PC-9 (cell line): ENCODE data around the gene CARD6. TPM values are rescaled to one million over a fixed set of nuclear protein-coding genes. Genes with fewer than 3 reads are reported as not detected.
A peak's percentile ranks its signal among the peaks of the same experiment; 100 is the strongest.

Source experiments
- BruUV-seq: library from RNA; stranded (reverse); fragments of 400-500 nt; replicated peaks from 2 replicates; lab custom pipeline; 2021; lab: Mats Ljungman, UMichigan
- CTCF ChIA-PET: fragments of 300-600 bp; sonication (Branson Sonifier 250); formaldehyde crosslinking; loops from one replicate; lab custom pipeline; 2022; ENCODE audit warnings: antibody characterized with exemption; lab: Charles Lee
- POLR2A ChIA-PET: fragments of 300-600 bp; sonication (Branson Sonifier 250); formaldehyde crosslinking; loops from one replicate; lab custom pipeline; 2022; ENCODE audit warnings: antibody characterized with exemption; ENCODE audit not compliant: unreplicated experiment; lab: Charles Lee
- DNase-seq, 2 experiments: peaks; one replicate each; pipeline versions ENCODE4 v3.0.0 to v3.0.0-alpha.2; 2015 to 2022; ENCODE audit warnings: mixed read lengths in 1 of 2
- H2AFZ ChIP-seq: fragments of 200-600 bp; sonication (generic); 2 replicates; pipeline ENCODE4 v1.8.1; 2017; ENCODE audit warnings: antibody characterized with exemption
- H3F3A ChIP-seq: fragments of 200-600 bp; sonication (generic); 2 replicates; pipeline ENCODE4 v1.8.1; 2017; ENCODE audit warnings: antibody characterized with exemption, mild to moderate bottlenecking, low read depth; ENCODE audit not compliant: insufficient read depth
- H3K27ac ChIP-seq: fragments of 200-600 bp; sonication (generic); 2 replicates; pipeline ENCODE4 v1.6.1; 2016; ENCODE audit warnings: mixed run types
- H3K27me3 ChIP-seq: fragments of 200-600 bp; sonication (generic); 2 replicates; pipeline ENCODE4 v1.6.1; 2016; ENCODE audit warnings: low read depth, mixed run types; ENCODE audit not compliant: insufficient read depth
- H3K36me3 ChIP-seq: fragments of 200-600 bp; sonication (generic); 2 replicates; pipeline ENCODE4 v1.6.1; 2016; ENCODE audit warnings: low read depth, mixed run types
- H3K4me1 ChIP-seq: fragments of 200-600 bp; sonication (generic); replicated peaks from 2 replicates; pipeline ENCODE4 v1.6.1; 2016; ENCODE audit warnings: mixed run types; ENCODE audit not compliant: insufficient read depth
- H3K4me2 ChIP-seq: fragments of 200-600 bp; sonication (generic); 2 replicates; pipeline ENCODE4 v1.6.1; 2017; ENCODE audit warnings: mixed run types
- H3K4me3 ChIP-seq: fragments of 200-600 bp; sonication (generic); 2 replicates; pipeline ENCODE4 v1.6.1; 2016; ENCODE audit warnings: mixed run types
- H3K79me2 ChIP-seq: fragments of 200-600 bp; sonication (generic); 2 replicates; pipeline ENCODE4 v1.6.1; 2017; ENCODE audit warnings: low read depth, mixed run types
- H3K9me2 ChIP-seq: fragments of 200-600 bp; sonication (generic); 2 replicates; pipeline ENCODE4 v1.8.1; 2017; ENCODE audit warnings: mild to moderate bottlenecking; ENCODE audit not compliant: insufficient read depth
- H3K9me3 ChIP-seq: fragments of 200-600 bp; sonication (generic); 2 replicates; pipeline ENCODE4 v1.8.1; 2016; ENCODE audit warnings: low read depth; ENCODE audit not compliant: insufficient read depth
- H4K20me1 ChIP-seq: fragments of 200-600 bp; sonication (generic); 2 replicates; pipeline ENCODE4 v1.8.1; 2017; ENCODE audit not compliant: insufficient read depth
- CTCF ChIP-seq: fragments of 200-600 bp; sonication (generic); conservative IDR thresholded peaks from 2 replicates; pipeline ENCODE4 v1.6.1; 2017; ENCODE audit warnings: mixed run types, antibody characterized with exemption, mild to moderate bottlenecking, moderate library complexity
- EZH2 ChIP-seq: fragments of 200-600 bp; sonication (generic); IDR thresholded peaks from 2 replicates; pipeline ENCODE4 v1.8.0; 2017; ENCODE audit warnings: antibody characterized with exemption, low read depth
- intact Hi-C: fragments of 100-400 bp; cut with micrococcal nuclease; formaldehyde crosslinking; loops from one replicate; pipeline ENCODE4 v1.10.0; 2022; ENCODE audit not compliant: unreplicated experiment
- total RNA-seq: library from RNA; stranded (reverse); gene quantifications from 2 replicates; pipeline ENCODE4 v1.2.3, GENCODE V29; 2021

Gene CARD6
- total RNA-seq, 1 experiment from 2014 or later: 16.1 TPM

GRCh38 chr5:40838086-40838485 is 3.1 kb upstream of the CARD6 start:
- no peaks in the 10 kb centered on the region for H3K27me3 ChIP-seq

DNA sequence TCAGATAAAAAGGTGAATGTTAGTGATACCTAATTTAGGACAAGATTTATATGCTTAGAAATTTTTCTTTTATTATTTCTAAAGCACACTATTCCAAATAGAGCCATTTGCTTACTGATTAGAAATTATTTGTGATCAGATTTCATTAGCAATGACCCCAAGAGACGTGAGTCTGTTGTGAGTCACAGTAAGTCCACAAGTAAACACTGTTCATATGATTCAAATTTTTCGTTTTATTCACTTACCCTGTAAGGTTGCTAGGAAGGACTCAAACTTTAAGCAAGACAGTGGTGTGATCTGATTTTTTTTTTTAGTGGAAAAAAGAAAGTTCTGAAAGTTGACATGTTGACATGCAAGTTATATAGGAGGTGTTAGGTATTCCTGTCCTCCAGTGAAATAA is 1.2 kb downstream of the CARD6 start:
- Histone ChIP-seq H2AFZ (peak overlapping the region; percentile 85; the same call in 1 of the 2 replicates), H3F3A (peaks cover 22% of the 10 kb centered on the region), H3K79me2 (no peaks in the 10 kb centered on the region), H3K27me3 (no peaks in the 10 kb centered on the region), H3K27ac (peak overlapping the region; percentile 84), H3K36me3 (no peaks in the 10 kb centered on the region), H3K4me2 (peak overlapping the region; percentile 85), H3K4me1 (peaks cover 32% of the 10 kb centered on the region), H4K20me1 (no peaks in the 10 kb centered on the region), H3K9me2 (no peaks in the 10 kb centered on the region), H3K9me3 (no peaks in the 10 kb centered on the region), H3K4me3 (peak overlapping the region; percentile 60)
- ChIA-PET CTCF (no interaction called here), POLR2A (interaction anchor here (0.6 to 0.7 kb wide), 5 partner anchors 20 to 1730 kb away, joined by 3 to 7 read pairs (median 5); no protein-coding TSS in a partner anchor)
- intact Hi-C loops: loop anchor here (2.0 kb wide), 1 partner anchor 28 kb away; no protein-coding TSS in a partner anchor
- TF ChIP-seq EZH2 (no peak), CTCF (no peak)
- BruUV-seq: no TSS peak
- DNase-seq: peak in 1 of 2 experiments; percentile 83

More at GRCh38 chr5:40838086-40838485, 3.1 kb upstream of the CARD6 start:
- no TSS peak for BruUV-seq
- Histone ChIP-seq H3K4me1 (peaks cover 45% of the 10 kb centered on the region), H3K79me2 (peaks cover 26% of the 10 kb centered on the region), H3K36me3 (peaks cover 16% of the 10 kb centered on the region), H3K4me2 (no peak overlapping the region), H3F3A (peaks cover 55% of the 10 kb centered on the region), H3K27ac (no peak overlapping the region), H4K20me1 (peaks cover 10% of the 10 kb centered on the region), H3K9me3 (no peaks in the 10 kb centered on the region), H3K9me2 (no peaks in the 10 kb centered on the region), H3K4me3 (no peak overlapping the region), H2AFZ (no peak overlapping the region)
- ChIA-PET CTCF (no interaction called here), POLR2A (no interaction called here)
- DNase-seq: no peak
- no peak for TF ChIP-seq CTCF
- no peak for TF ChIP-seq EZH2
- intact Hi-C loops: loop anchor here (5.0 kb wide), 1 partner anchor 1064 kb away; the partner anchor contains the start of gene RIMOC1

DNA sequence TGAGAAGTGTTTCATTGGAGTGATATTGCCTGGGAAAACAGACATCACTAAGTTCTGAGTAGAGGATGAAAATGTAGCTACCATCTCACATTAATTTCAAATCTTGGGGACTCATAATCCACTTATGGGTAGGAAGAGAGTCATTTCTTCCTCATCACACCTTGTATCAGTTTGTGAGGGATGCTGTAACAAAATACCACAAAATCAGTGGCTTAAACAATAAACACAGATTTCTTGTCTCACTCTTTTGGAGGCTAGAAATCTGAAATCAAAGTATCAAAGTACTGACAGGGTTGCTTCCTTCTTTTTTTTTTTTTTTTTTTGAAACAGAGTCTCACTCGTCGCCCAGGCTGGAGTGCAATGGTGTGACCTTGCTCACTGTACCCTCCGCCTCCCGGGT is 3.4 kb downstream of the CARD6 start:
- Histone ChIP-seq H3K27ac (no peak overlapping the region), H3K27me3 (no peaks in the 10 kb centered on the region), H3K4me2 (no peak overlapping the region), H3F3A (peaks cover 22% of the 10 kb centered on the region), H3K4me1 (peaks cover 32% of the 10 kb centered on the region), H3K9me3 (no peaks in the 10 kb centered on the region), H2AFZ (no peak overlapping the region), H3K36me3 (no peaks in the 10 kb centered on the region), H4K20me1 (no peaks in the 10 kb centered on the region), H3K79me2 (no peaks in the 10 kb centered on the region), H3K4me3 (no peak overlapping the region), H3K9me2 (no peaks in the 10 kb centered on the region)
- intact Hi-C loops: no loop called here
- CTCF ChIA-PET: no interaction called here
- no TSS peak for BruUV-seq
- TF ChIP-seq CTCF: no peak
- TF ChIP-seq EZH2: no peak
- no peak for DNase-seq
- POLR2A ChIA-PET: interaction anchor here (0.8 kb wide), 1 partner anchor 585 kb away, joined by 34 read pairs; no protein-coding TSS in a partner anchor
